GM19463 (cell line): Measurements from ENCODE around the gene CDC42SE2.

Source experiments
- ATAC-seq: cut with Tn5 transposase; IDR thresholded peaks from one replicate; pipeline ENCODE4 v1.9.1; 2021; ENCODE audit warnings: mild to moderate bottlenecking, moderate library complexity; ENCODE audit not compliant: unreplicated experiment

Gene CDC42SE2

DNA sequence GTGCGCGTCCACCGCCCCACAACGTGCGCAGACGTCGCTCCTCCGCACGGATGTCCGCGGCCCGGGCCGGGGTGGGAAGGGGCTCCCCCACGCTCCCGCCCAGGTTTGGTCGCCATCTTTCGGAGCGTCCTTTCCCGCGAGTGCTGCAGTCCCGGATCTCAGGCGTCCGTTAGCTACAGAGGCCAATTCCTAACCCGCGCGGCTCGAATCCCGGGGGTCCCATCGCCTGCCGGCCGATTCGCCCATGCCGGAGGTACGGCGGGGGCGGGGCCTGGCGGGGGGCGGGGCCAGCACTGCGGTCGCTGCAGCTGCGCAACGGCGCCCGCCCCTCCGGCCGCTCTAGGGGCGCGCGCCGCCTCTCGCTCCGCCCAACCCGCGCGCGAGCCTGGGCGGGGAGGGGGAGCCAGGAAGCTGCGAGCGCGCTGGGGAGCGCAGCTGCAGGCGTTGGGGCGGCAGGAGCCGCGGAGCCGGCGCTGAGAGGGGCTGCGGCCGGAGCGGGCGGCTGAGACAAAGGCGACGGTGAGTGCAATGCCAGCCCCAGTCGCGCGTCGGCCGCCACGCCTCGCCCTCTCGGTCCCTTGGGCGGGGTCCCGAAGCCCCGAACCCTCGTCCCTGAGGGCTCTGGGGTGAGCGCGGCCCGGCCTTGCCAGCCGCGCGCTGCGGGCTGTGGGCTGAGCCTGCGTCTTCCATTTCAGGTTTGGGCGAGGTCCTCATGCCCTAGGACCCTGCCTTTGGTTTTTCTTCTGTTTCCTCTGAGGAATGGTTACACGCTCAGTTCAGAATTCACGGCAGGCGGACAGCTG is at the start of gene CDC42SE2:
CDC42SE2 (plus strand) TSS at position 406 of the 803 bp plus-strand sequence. CDS start 95,441 bp downstream, outside the sequence.
- peak; percentile 84 for ATAC-seq

DNA sequence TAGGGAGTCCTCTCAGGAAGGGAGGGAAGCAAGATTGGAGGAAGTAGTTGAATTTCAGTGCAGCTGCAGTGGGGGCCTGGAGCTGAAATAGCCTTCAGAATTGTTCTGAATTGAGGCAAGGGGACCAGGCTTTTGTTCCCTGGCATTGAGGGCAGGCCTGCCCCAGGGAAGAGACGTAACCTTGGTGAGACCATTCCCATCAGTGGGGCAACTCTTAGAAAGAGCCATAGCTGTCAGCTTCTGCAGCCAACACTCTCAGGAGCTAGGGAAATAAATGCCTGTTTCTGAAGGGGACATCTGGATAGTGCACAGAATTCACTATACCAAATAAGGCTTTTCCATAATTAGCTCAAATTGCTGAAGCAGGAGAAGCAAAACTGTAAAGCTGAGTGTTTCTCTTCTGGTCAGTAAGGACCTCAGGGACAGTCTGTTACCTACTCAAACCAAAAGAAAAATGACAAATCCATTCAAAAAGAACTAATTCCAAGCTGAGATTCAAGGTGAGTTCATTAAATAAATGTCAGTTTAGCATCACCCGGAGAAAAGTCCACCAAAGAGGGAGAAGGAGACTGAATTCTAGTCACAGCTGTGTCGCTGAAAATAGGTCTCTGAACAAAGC is 49.1 kb upstream of the CDC42SE2 start:
- no peak for ATAC-seq

DNA sequence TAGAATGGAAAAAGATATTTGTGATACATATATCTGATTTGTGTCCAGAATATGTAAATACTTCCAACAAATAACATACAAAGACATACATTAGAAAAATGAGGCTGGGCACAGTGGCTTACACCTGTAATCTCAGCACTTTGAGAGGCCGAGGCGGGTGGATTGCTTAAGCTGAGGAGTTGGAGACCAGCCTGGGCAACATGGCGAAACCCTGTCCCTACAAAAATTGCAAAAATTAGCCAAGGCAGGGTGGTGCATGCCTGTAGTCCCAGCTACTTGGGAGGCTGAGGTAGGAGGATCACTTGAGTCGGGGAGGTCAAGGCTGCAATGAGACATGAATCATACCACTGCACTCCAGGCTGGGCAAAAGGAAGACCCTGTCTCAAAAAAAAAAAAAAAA is 46.1 kb upstream of the CDC42SE2 start:
- ATAC-seq: no peak

- no peak for ATAC-seq
These were observed 45.5 kb upstream of the CDC42SE2 start for GRCh38 chr5:131218392-131218791.

DNA sequence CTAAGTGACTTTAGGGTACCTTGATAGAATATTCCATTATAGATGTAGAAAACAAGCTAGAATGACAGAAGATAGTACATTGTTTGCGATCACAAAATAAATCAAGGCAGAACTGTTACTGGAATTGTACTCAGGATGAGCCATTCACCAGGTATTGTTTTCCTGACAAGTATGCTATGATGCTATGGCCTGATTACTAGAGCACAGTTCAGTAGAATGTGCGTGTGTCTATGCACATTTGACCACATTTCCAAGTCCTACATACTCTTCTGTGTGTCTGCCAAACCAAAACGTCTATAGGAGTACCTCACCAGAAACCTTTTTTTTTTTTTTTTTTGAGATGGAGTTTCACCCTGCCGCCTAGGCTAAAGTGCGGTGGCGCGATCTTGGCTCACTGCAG is 43.3 kb upstream of the CDC42SE2 start:
- no peak for ATAC-seq

DNA sequence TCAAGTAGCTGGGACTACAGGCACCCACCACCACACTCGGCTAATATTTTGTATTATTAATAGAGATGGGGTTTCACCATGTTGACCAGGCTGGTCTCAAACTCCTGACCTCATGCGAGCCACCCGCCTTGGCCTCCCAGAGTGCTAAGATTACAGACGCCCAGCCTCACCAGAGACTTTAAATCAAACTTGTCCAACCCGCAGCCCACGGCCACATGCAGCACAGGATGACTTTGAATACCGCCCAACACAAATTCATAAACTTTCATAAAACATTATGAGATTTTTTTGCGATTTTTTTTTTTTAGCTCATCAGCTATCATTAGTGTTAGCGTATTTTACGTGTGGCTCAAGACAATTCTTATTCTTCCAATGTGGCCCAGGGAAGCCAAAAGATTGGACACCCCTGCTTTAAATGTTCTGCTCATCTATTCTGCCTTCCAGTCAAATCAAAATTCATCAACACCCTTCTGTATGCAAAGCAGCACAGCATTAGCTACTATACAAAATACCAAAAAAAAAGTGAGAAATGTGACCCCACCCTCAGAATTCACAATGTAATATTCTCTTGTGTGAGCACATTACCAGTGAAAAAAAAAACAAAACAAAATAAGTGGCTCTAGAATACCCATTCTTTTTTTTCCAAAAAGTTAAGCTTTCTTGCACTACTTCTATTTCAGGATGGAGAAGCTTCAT is 42.7 kb upstream of the CDC42SE2 start:
- no peak for ATAC-seq

GRCh38 chr5:131221888-131222287 is 42.0 kb upstream of the CDC42SE2 start:
- ATAC-seq: no peak

GRCh38 chr5:131222731-131223130 is 41.1 kb upstream of the CDC42SE2 start:
- no peak for ATAC-seq

DNA sequence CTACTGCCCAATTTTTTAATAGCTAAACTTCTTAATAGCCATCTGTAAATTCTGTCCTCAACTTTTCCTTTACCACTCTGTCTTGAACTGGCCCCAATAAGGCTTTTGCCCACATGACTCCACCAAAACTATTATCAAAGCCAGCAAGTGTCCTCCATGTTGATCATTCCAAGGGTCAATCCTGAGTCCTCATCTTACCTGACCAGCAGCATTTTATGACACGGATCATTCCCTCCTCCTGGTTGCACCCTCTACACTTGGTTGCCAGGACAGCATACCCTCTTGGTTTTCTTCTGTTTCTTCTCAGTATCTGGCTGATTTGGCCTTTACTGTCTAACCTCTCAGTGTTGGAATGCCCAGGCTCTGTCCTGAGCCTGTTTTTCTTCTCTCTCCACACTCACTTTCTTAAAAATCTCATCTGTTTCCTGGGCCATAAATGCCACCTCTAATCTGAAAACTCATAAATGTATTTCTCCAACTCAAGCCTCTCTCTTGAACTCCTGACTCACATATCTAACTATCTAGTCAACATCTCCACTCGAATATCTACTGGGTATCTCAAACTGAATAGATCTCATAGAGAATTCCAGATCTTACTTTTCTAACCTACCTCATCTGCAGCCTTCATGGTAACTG is 40.0 kb upstream of the CDC42SE2 start:
- no peak for ATAC-seq

DNA sequence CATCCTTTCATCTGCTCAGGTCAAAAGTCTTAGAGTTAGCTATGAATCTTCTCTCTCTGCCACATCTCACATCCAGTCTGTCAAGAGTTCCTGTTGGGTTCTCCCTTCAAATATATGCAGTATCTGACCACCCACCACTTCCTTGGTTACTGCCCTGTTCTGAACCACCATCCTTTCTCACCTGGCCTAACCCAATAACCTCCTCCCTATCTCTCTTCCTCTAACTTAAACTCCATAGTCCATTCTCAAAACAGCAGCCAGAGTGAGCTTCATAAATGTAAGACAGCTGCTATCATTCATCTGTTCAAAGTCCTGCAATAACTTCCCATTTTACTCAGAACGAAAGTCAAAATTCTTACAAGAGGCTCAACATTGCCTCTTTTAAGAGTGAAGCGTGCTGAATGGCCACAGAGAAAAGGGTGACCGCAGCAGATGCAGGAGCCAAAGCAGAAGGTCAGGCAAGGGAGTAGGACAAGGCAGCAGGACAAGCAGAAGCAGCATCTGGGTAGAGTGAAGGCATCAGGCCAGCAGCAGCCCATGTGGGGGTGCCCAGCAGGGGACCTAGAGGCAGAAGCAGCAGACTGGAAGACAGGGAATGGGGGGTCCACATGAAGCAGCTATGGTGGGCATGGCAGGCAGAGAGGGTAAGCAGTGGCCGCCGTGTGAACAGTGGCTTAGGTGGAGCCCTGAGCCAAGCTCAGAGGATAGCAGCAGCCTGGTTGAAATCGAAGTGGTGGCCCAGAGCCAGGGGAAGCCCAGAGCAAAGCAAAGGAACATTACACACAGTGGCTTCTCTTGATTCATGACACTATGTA is 39.3 kb upstream of the CDC42SE2 start:
- peak; percentile 79 for ATAC-seq

- no peak for ATAC-seq
These were observed 38.4 kb upstream of the CDC42SE2 start for GRCh38 chr5:131225282-131225974.

- ATAC-seq: no peak
These were observed 37.0 kb upstream of the CDC42SE2 start for GRCh38 chr5:131226899-131227298.

DNA sequence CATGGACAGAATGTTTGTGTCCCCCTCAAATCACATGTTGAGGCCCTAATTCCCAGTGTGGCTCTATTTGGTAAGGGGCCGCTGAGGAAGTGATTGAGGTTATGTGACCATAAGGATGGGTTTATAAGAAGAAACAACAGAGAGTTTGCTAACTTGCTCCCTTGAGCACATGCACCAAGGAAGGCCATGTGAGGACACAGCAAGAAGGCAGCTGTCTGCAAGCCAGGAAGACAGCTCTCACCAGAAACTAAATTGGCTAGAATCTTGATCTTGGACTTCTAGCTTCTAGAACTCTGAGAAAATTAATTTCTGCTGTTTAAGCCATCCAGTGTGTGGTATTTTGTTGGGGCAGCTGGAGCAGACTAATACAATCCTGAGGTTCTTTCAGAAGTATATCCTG is 35.2 kb upstream of the CDC42SE2 start:
- ATAC-seq: no peak

DNA sequence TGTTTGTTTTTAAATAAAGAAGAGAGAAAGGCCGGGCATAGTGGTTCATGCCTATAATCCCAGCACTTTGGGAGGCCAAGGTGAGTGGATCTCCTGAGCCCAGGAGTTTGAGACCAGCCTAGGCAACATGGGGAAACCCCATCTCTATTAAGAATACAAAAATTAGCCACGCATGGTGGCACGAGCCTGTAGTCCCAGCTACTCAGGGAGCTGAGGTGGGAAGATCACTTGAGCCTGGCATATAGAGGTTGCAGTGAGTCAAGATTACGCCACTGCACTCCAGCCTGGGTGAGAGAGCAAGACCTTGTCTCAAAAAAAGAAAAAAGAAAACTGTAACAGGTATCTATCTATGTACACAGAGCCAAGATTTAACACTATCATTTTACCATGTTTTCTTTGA is 34.2 kb upstream of the CDC42SE2 start:
- no peak for ATAC-seq

- peak; percentile 89 for ATAC-seq
These were observed 33.4 kb upstream of the CDC42SE2 start for GRCh38 chr5:131230406-131230805.

GRCh38 chr5:131239686-131240085 is 24.2 kb upstream of the CDC42SE2 start:
- ATAC-seq: no peak

- ATAC-seq: peak; percentile 42
These were observed 21.1 kb upstream of the CDC42SE2 start for GRCh38 chr5:131242728-131243255.

DNA sequence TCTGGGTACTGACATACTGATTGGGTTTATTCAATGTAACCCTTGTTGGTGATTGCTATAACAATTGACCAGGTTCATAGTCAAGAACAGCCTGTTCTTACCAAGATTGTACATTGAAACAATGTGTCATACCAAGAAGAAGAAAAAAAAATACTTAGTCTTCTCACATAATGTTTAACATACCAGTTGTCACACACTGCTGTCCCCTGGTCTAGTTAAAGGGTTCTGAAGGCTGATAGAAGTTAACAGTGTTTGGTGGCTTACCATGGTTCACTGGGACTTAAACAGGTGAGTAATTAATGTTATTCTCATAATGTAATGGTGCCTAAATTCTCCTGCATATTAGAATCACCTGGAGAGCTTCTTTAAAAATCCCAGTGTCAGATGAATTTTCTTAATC is 18.5 kb upstream of the CDC42SE2 start:
- peak; percentile 50 for ATAC-seq

- ATAC-seq: no peak
These were observed 17.9 kb upstream of the CDC42SE2 start for GRCh38 chr5:131245948-131246347.

DNA sequence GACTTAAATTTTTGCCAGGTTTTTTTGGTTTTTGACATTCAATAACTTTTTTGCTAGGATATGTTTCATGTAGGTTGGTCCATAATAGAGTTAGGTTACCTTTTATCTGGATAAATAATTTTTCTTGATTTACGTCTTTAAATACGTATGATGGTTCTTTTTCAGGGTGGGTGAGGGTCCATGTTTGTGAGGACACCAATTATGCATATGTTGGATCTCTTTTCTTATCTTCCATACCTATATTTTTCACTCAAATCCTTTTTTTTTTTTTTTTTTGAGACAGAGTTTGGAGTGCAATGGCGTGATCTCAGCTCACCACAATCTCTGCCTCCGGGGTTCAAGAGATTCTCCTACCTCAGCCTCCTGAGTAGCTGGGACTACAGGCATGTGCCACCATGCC is 17.3 kb upstream of the CDC42SE2 start:
- no peak for ATAC-seq
